Measurements from ENCODE around the gene ABCA7. TPM values are rescaled to one million over a fixed set of nuclear protein-coding genes. Genes with fewer than 3 reads are reported as not detected.

ABCA7 gene
- total and polyA plus RNA-seq, 2 of the 13 experiments (the other 11 are each of a cell fraction or from before 2014, with no cell fraction given) = 4.4 to 32.4 TPM

- no peaks in the 10 kb centered on the region for H3K9me3 ChIP-seq (ENCODE audit: low read length)
- H3K36me3 ChIP-seq (replicated peaks in 1 of 2; ENCODE audit: control insufficient read depth in 1 of 2, insufficient read depth in 2 of 2, low read length in 2 of 2) = peaks cover 12 to 37% of the 10 kb centered on the region in 2 experiments; a peak in 4 of 5 replicates
- POLR2A ChIA-PET = no interaction called here
- H3K4me1 ChIP-seq (ENCODE audit: insufficient read depth, low read length) = no peaks in the 10 kb centered on the region
- no peak overlapping the region for H2AFZ ChIP-seq (ENCODE audit: low read length)
- no peak overlapping the region for H3K9ac ChIP-seq (ENCODE audit: insufficient read depth, low read depth, low read length)
- no TSS peak for BruUV-seq (replicated peaks)
- no peak overlapping the region for H3K27ac ChIP-seq (ENCODE audit: extremely low read length, insufficient read depth, low read length)
- no peak overlapping the region for H3K4me3 ChIP-seq (replicated peaks in 1 of 3; ENCODE audit: insufficient read depth in 1 of 3, low read depth in 2 of 3, low read length in 3 of 3)
- intact Hi-C loops (cut with micrococcal nuclease; ENCODE audit: unreplicated experiment) = loop anchor here (10.0 kb wide), 1 partner anchor 47 kb away; the partner anchor contains the start of gene GPX4
- ATAC-seq (no peak), DNase-seq (ENCODE audit: low spot score) (no peak), FAIRE-seq (no peak)
- no peak overlapping the region for H3K4me2 ChIP-seq (ENCODE audit: low read depth, low read length)
- TF ChIP-seq RBM39 (IDR thresholded peaks at IDR 0.05; ENCODE audit: low read depth, low read length, poor library complexity, severe bottlenecking) (no peak), TBP (CRISPR knock-in tag; IDR thresholded peaks at IDR 0.05) (no peak), DBP (CRISPR knock-in tag; IDR thresholded peaks at IDR 0.05; ENCODE audit: not compliant biosample characterization) (no peak), ZNF251 (CRISPR knock-in tag; IDR thresholded peaks at IDR 0.05) (no peak), ASH2L (IDR thresholded peaks at IDR 0.05; ENCODE audit: insufficient read length, low read depth, low read length) (no peak), MIER2 (CRISPR knock-in tag; IDR thresholded peaks at IDR 0.05) (no peak), IRF2 (CRISPR knock-in tag; IDR thresholded peaks at IDR 0.05) (no peak), HDAC1 (CRISPR knock-in tag; IDR thresholded peaks at IDR 0.05) (no peak), ZBTB21 (CRISPR knock-in tag; IDR thresholded peaks at IDR 0.05) (no peak), RBM22 (optimal IDR thresholded peaks at IDR 0.05; ENCODE audit: low read length) (no peak), MTF1 (CRISPR knock-in tag; IDR thresholded peaks at IDR 0.05) (no peak), CCDC6 (CRISPR knock-in tag; IDR thresholded peaks at IDR 0.05) (no peak), IKZF1 (IDR thresholded peaks at IDR 0.05) (no peak), NFIB (CRISPR knock-in tag; IDR thresholded peaks at IDR 0.05; ENCODE audit: borderline replicate concordance) (no peak), PTBP1 (IDR thresholded peaks at IDR 0.05; ENCODE audit: low read depth, low read length, poor library complexity, severe bottlenecking) (no peak), THAP7 (CRISPR knock-in tag; IDR thresholded peaks at IDR 0.05) (no peak), HMGA1 (CRISPR knock-in tag; conservative IDR thresholded peaks at IDR 0.05) (no peak), MED1 (CRISPR knock-in tag; IDR thresholded peaks at IDR 0.05) (no peak), ZNF577 (CRISPR knock-in tag; IDR thresholded peaks at IDR 0.05; ENCODE audit: borderline replicate concordance, low read depth) (no peak)
- CTCF ChIA-PET (ENCODE audit: low intra/inter-chr PET ratio, low total read pairs) = no interaction called here
- no peaks in the 10 kb centered on the region for H4K20me1 ChIP-seq (ENCODE audit: insufficient read depth, low read length)
- 92% methylated on average over 5 of the region's 5 CpGs for WGBS (ENCODE audit: low lambda C conversion rate)
- H3K27me3 ChIP-seq (ENCODE audit: control insufficient read depth in 1 of 2, insufficient read depth in 2 of 2, low read length in 2 of 2) = no peaks in the 10 kb centered on the region; a peak in 1 of 5 replicates
- in situ Hi-C loops (cut with HindIII; ENCODE audit: extremely low pct_ligation_motif_present, low pct_unique_long_range_greater_than_20kb) = no loop called here
- no peaks in the 10 kb centered on the region for H3K79me2 ChIP-seq (ENCODE audit: insufficient read depth, low read length)
Observed at GRCh38 chr19:1058112-1058511, 18.2 kb downstream of the ABCA7 start.

Measured in HepG2 (cell line).